HepG2 (cell line): Measurements from ENCODE around the gene PTPRU. TPM values are rescaled to one million over a fixed set of nuclear protein-coding genes. Genes with fewer than 3 reads are reported as not detected.
A peak's percentile ranks its signal among the peaks of the same experiment; 100 is the strongest.

Experiments used
- AGO1 ChIP-seq: fragments of 200-400 bp; formaldehyde crosslinking; IDR thresholded peaks from 2 replicates; pipeline ENCODE4 v1.6.1; 2017; ENCODE audit warnings: mild to moderate bottlenecking, low read depth, low read length, moderate library complexity; ENCODE audit not compliant: poor library complexity, severe bottlenecking
- CHD2 ChIP-seq: IDR thresholded peaks from 2 replicates; pipeline ENCODE4 v1.6.1; 2011; ENCODE audit warnings: low read depth, low read length, improper control_type of control experiment
- DZIP1 ChIP-seq: sonication (generic); formaldehyde crosslinking; IDR thresholded peaks from 2 replicates; pipeline ENCODE4 v1.5.0; 2020; ENCODE audit warnings: mild to moderate bottlenecking, missing genetic modification reagents
- ETS1 ChIP-seq: sonication (generic); formaldehyde crosslinking; IDR thresholded peaks from 2 replicates; pipeline ENCODE4 v1.4.0; 2020; ENCODE audit warnings: missing genetic modification reagents
- FOSL2 ChIP-seq: sonication (generic); formaldehyde crosslinking; IDR thresholded peaks from 2 replicates; pipeline ENCODE4 v1.4.0; 2020; ENCODE audit warnings: missing genetic modification reagents
- HNF4G ChIP-seq, 2 experiments: sonication (generic) in 1 of 2; formaldehyde crosslinking in 1 of 2; IDR thresholded peaks; 2 replicates each; pipeline versions ENCODE4 v1.4.0 to v1.6.1; 2011 to 2020; ENCODE audit warnings: borderline replicate concordance in 2 of 2, low read depth in 2 of 2, mild to moderate bottlenecking in 2 of 2, low read length in 1 of 2, missing genetic modification reagents in 1 of 2, moderate library complexity in 1 of 2
- HOXA5 ChIP-seq: sonication (generic); formaldehyde crosslinking; IDR thresholded peaks from 2 replicates; pipeline ENCODE4 v1.4.0; 2020; ENCODE audit warnings: missing genetic modification reagents
- JARID2 ChIP-seq: sonication (generic); formaldehyde crosslinking; IDR thresholded peaks from 2 replicates; pipeline ENCODE4 v1.8.1; 2023; ENCODE audit warnings: missing genetic modification reagents, inconsistent platforms; ENCODE audit not compliant: insufficient replicate concordance
- JUN ChIP-seq: sonication (generic); formaldehyde crosslinking; IDR thresholded peaks from 2 replicates; pipeline ENCODE4 v1.4.0; 2020; ENCODE audit warnings: mild to moderate bottlenecking, missing genetic modification reagents
- KDM5B ChIP-seq: sonication (generic); formaldehyde crosslinking; IDR thresholded peaks from 2 replicates; pipeline ENCODE4 v1.4.0; 2020; ENCODE audit warnings: missing genetic modification reagents, mild to moderate bottlenecking, borderline replicate concordance
- NFYC ChIP-seq: IDR thresholded peaks from 2 replicates; pipeline ENCODE4 v1.6.1; 2016; ENCODE audit warnings: missing genetic modification reagents, missing compliant biosample characterization
- PLSCR1 ChIP-seq: sonication (generic); formaldehyde crosslinking; IDR thresholded peaks from 2 replicates; pipeline ENCODE4 v1.5.0; 2020; ENCODE audit warnings: missing genetic modification reagents, mild to moderate bottlenecking, borderline replicate concordance
- SKIL ChIP-seq: sonication (generic); formaldehyde crosslinking; IDR thresholded peaks from 2 replicates; pipeline ENCODE4 v1.8.0; 2022; ENCODE audit warnings: missing genetic modification reagents, mild to moderate bottlenecking, moderate library complexity, borderline replicate concordance
- SP140L ChIP-seq: sonication (generic); formaldehyde crosslinking; IDR thresholded peaks from 2 replicates; pipeline ENCODE4 v1.4.0; 2020; ENCODE audit warnings: missing genetic modification reagents, borderline replicate concordance
- ZBTB7A ChIP-seq: sonication (generic); formaldehyde crosslinking; IDR thresholded peaks from 2 replicates; pipeline ENCODE4 v1.8.0; 2022; ENCODE audit warnings: mild to moderate bottlenecking, missing genetic modification reagents
- ZBTB7B ChIP-seq: sonication (generic); formaldehyde crosslinking; IDR thresholded peaks from 2 replicates; pipeline ENCODE4 v1.4.0; 2020; ENCODE audit warnings: missing genetic modification reagents
- ZC3H13 ChIP-seq: sonication (generic); formaldehyde crosslinking; IDR thresholded peaks from 2 replicates; pipeline ENCODE4 v1.8.1; 2023; ENCODE audit warnings: mild to moderate bottlenecking, missing genetic modification reagents, moderate library complexity
- ZFP90 ChIP-seq: sonication (generic); formaldehyde crosslinking; IDR thresholded peaks from 2 replicates; pipeline ENCODE4 v1.8.0; 2022; ENCODE audit warnings: missing genetic modification reagents, mild to moderate bottlenecking, inconsistent platforms, borderline replicate concordance
- ZNF12 ChIP-seq: sonication (generic); formaldehyde crosslinking; IDR thresholded peaks from 2 replicates; pipeline ENCODE4 v1.5.0; 2020; ENCODE audit warnings: missing genetic modification reagents
- ZNF235 ChIP-seq: sonication (generic); formaldehyde crosslinking; IDR thresholded peaks from 2 replicates; pipeline ENCODE4 v1.8.1; 2023; ENCODE audit warnings: mild to moderate bottlenecking, missing genetic modification reagents, borderline replicate concordance
- ZNF251 ChIP-seq: sonication (generic); formaldehyde crosslinking; IDR thresholded peaks from 2 replicates; pipeline ENCODE4 v1.9.0; 2021; ENCODE audit warnings: mild to moderate bottlenecking, missing genetic modification reagents
- ZNF441 ChIP-seq: sonication (generic); formaldehyde crosslinking; IDR thresholded peaks from 2 replicates; pipeline ENCODE4 v1.7.0; 2021; ENCODE audit warnings: missing genetic modification reagents, borderline replicate concordance
- ZNF772 ChIP-seq: sonication (generic); formaldehyde crosslinking; IDR thresholded peaks from 2 replicates; pipeline ENCODE4 v1.5.0; 2020; ENCODE audit warnings: mild to moderate bottlenecking, missing genetic modification reagents
- polyA plus RNA-seq, 8 experiments: library from polyadenylated mRNA; depleted of rRNA in 3 of 8; stranded (reverse) in 7 of 8; unstranded in 1 of 8; fragments of >200 nt; fragmentation: Illumina TruSeq in 4 of 8; extraction: Trizol in 4 of 8; gene quantifications; 2 replicates each; pipeline versions ENCODE4 v1.2.1 to v1.2.3, GENCODE V29; 2011 to 2016; ENCODE audit warnings: low read depth in 4 of 8, missing spikeins in 1 of 8, mixed read lengths in 1 of 8; ENCODE audit not compliant: insufficient read depth in 1 of 8
- total RNA-seq, 5 experiments: library from RNA; depleted of rRNA; stranded (reverse); fragments of >200 nt; fragmentation: Illumina TruSeq; extraction: Trizol; gene quantifications; 2 replicates each; pipeline ENCODE4 v1.2.3, GENCODE V29; 2016; ENCODE audit warnings: low read depth in 1 of 5

The PTPRU gene
- total and polyA plus RNA-seq, 2 of the 13 experiments (the other 11 are each of a cell fraction or from before 2014, with no cell fraction given) = 21.6 to 22.3 TPM

GRCh38 chr1:29237129-29237821, 953 bp downstream of the PTPRU start (continued):
- no peak for TF ChIP-seq ZBTB7B (CRISPR knock-in tag)
- no peak for TF ChIP-seq ZNF251
- TF ChIP-seq ZNF772 (CRISPR knock-in tag) = no peak
- no peak for TF ChIP-seq ZNF441 (CRISPR knock-in tag)
- TF ChIP-seq ZFP90 = no peak
- TF ChIP-seq DZIP1 = no peak
- TF ChIP-seq PLSCR1 (CRISPR knock-in tag) = no peak
- TF ChIP-seq KDM5B (CRISPR knock-in tag) = peak; percentile 33
- 0 out of 2 replicates have a peak, but pooled peaks have one; percentile 15 for TF ChIP-seq FOSL2 (CRISPR knock-in tag)
- 0 out of 2 replicates have a peak, but pooled peaks have one; percentile 18 for TF ChIP-seq HOXA5 (CRISPR knock-in tag)
- TF ChIP-seq SKIL (CRISPR knock-in tag) = no peak
- TF ChIP-seq ETS1 (CRISPR knock-in tag) = 0 out of 2 replicates have a peak, but pooled peaks have one; percentile 74
- TF ChIP-seq ZNF12 (CRISPR knock-in tag) = no peak
- TF ChIP-seq CHD2 = no peak
- no peak for TF ChIP-seq JUN
- no peak for TF ChIP-seq JARID2 (CRISPR knock-in tag)
- TF ChIP-seq ZBTB7A = no peak
- 0 out of 2 replicates have a peak, but pooled peaks have one; percentile 10 for TF ChIP-seq ZC3H13 (CRISPR knock-in tag)
- no peak for TF ChIP-seq ZNF235 (CRISPR knock-in tag)
- no peak for TF ChIP-seq HNF4G (IDR thresholded peaks at IDR 0.05; ENCODE audit: borderline replicate concordance, low read depth, low read length)
- peak; percentile 27; the same call in 1 of the 2 replicates for TF ChIP-seq HNF4G (CRISPR knock-in tag; IDR thresholded peaks at IDR 0.05; ENCODE audit: borderline replicate concordance, low read depth)
- no peak for TF ChIP-seq NFYC
- TF ChIP-seq AGO1 = no peak
- no peak for TF ChIP-seq SP140L (CRISPR knock-in tag)
